DOHH2 (cell line): ENCODE results near the gene TM4SF1.

ENCODE experiments used
- EZH2phosphoT487 ChIP-seq: fragments of 200-600 bp; sonication (generic); IDR thresholded peaks from 2 replicates; pipeline ENCODE4 v1.6.1; 2017; ENCODE audit warnings: borderline replicate concordance, mild to moderate bottlenecking, antibody characterized with exemption, low read length, moderate library complexity, mixed read lengths
- TF ChIP-seq, protein P1 (sequence below): fragments of 200-600 bp; sonication (generic); IDR thresholded peaks from one replicate; pipeline ENCODE4 v1.5.1; 2014; ENCODE audit warnings: antibody characterized with exemption, mild to moderate bottlenecking, low read depth, low read length; ENCODE audit not compliant: poor library complexity, severe bottlenecking

- TF ChIP-seq, protein P1, sequence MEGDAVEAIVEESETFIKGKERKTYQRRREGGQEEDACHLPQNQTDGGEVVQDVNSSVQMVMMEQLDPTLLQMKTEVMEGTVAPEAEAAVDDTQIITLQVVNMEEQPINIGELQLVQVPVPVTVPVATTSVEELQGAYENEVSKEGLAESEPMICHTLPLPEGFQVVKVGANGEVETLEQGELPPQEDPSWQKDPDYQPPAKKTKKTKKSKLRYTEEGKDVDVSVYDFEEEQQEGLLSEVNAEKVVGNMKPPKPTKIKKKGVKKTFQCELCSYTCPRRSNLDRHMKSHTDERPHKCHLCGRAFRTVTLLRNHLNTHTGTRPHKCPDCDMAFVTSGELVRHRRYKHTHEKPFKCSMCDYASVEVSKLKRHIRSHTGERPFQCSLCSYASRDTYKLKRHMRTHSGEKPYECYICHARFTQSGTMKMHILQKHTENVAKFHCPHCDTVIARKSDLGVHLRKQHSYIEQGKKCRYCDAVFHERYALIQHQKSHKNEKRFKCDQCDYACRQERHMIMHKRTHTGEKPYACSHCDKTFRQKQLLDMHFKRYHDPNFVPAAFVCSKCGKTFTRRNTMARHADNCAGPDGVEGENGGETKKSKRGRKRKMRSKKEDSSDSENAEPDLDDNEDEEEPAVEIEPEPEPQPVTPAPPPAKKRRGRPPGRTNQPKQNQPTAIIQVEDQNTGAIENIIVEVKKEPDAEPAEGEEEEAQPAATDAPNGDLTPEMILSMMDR: no peak
- no peak for TF ChIP-seq EZH2phosphoT487
These were observed 9.2 kb downstream of the TM4SF1 start for GRCh38 chr3:149368201-149368673.
